ENCODE results near the gene MIF4GD.

DNA sequence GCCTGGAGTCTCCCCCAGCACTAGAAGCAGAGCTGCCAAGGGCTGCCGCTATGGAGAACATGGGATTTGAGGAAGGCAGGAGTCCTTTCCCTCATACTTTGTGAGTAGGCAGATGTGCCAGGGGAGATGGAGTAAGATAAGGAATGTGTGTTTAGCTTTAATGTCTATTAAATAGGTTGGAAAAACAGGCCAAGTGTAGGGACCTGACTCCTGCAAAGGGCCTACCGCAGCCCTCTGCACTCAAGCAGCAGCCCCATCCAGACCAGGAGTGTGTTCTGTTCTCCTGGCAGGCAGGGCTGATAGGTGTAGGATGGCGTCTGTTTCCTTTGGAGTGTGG lies 1.8 kb upstream of the MIF4GD start:
- TF ChIP-seq EZH2phosphoT487 (IDR thresholded peaks at IDR 0.05; ENCODE audit: low read depth, severe bottlenecking, unreplicated experiment), result no peak
- TF ChIP-seq, protein P1, sequence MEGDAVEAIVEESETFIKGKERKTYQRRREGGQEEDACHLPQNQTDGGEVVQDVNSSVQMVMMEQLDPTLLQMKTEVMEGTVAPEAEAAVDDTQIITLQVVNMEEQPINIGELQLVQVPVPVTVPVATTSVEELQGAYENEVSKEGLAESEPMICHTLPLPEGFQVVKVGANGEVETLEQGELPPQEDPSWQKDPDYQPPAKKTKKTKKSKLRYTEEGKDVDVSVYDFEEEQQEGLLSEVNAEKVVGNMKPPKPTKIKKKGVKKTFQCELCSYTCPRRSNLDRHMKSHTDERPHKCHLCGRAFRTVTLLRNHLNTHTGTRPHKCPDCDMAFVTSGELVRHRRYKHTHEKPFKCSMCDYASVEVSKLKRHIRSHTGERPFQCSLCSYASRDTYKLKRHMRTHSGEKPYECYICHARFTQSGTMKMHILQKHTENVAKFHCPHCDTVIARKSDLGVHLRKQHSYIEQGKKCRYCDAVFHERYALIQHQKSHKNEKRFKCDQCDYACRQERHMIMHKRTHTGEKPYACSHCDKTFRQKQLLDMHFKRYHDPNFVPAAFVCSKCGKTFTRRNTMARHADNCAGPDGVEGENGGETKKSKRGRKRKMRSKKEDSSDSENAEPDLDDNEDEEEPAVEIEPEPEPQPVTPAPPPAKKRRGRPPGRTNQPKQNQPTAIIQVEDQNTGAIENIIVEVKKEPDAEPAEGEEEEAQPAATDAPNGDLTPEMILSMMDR (IDR thresholded peaks at IDR 0.05; ENCODE audit: poor library complexity), result no peak
- no peak for TF ChIP-seq EZH2 (IDR thresholded peaks at IDR 0.05; ENCODE audit: borderline replicate concordance)
